PC-3 (cell line): ENCODE data around the gene ACAP3. TPM values are rescaled to one million over a fixed set of nuclear protein-coding genes. Genes with fewer than 3 reads are reported as not detected.
A peak's percentile ranks its signal among the peaks of the same experiment; 100 is the strongest.

Experiments
- ATAC-seq: fragments of 200-7000 bp; cut with Tn5 transposase; 2 replicates; pipeline ENCODE4 v1.9.1; 2020; ENCODE audit warnings: mild to moderate bottlenecking, moderate library complexity
- BruUV-seq: library from RNA; stranded (reverse); fragments of 400-500 nt; replicated peaks from 2 replicates; lab custom pipeline; 2021; lab: Mats Ljungman, UMichigan
- CTCF ChIA-PET: fragments of 300-600 bp; sonication (Branson Sonifier 250); formaldehyde crosslinking; loops from one replicate; lab custom pipeline; 2022; ENCODE audit warnings: antibody characterized with exemption; lab: Charles Lee
- POLR2A ChIA-PET: fragments of 300-600 bp; sonication (Branson Sonifier 250); formaldehyde crosslinking; loops from one replicate; lab custom pipeline; 2022; ENCODE audit warnings: antibody characterized with exemption; ENCODE audit not compliant: unreplicated experiment; lab: Charles Lee
- DNase-seq: peaks from one replicate; pipeline ENCODE4 v3.0.0-alpha.2; 2015
- H2AFZ ChIP-seq: fragments of 300-600 bp; sonication (generic); 2 replicates; pipeline ENCODE4 v1.6.0; 2016; ENCODE audit warnings: antibody characterized with exemption, low read length
- H3F3A ChIP-seq: fragments of 300-600 bp; sonication (generic); one replicate; pipeline ENCODE4 v1.6.0; 2017; ENCODE audit warnings: antibody characterized with exemption, low read length, control low read depth, mild to moderate bottlenecking; ENCODE audit not compliant: unreplicated experiment
- H3K27ac ChIP-seq: fragments of 300-600 bp; sonication (generic); 2 replicates; pipeline ENCODE4 v1.5.1; 2016; ENCODE audit warnings: mild to moderate bottlenecking, low read length
- H3K27me3 ChIP-seq: fragments of 300-600 bp; sonication (generic); 2 replicates; pipeline ENCODE4 v1.6.1; 2016; ENCODE audit warnings: low read length, mixed read lengths
- H3K36me3 ChIP-seq: fragments of 300-600 bp; sonication (generic); 2 replicates; pipeline ENCODE4 v1.6.1; 2016; ENCODE audit warnings: low read depth, mixed run types, low read length, mixed read lengths
- H3K4me1 ChIP-seq: fragments of 300-600 bp; sonication (generic); 2 replicates; pipeline ENCODE4 v1.5.1; 2016; ENCODE audit warnings: low read length; ENCODE audit not compliant: insufficient read depth
- H3K4me2 ChIP-seq: fragments of 300-600 bp; sonication (generic); 2 replicates; pipeline ENCODE4 v1.6.0; 2016; ENCODE audit warnings: low read length
- H3K4me3 ChIP-seq: fragments of 300-600 bp; sonication (generic); 2 replicates; pipeline ENCODE4 v1.5.1; 2016; ENCODE audit warnings: mild to moderate bottlenecking, low read length, mixed read lengths
- H3K79me2 ChIP-seq: fragments of 300-600 bp; sonication (generic); 2 replicates; pipeline ENCODE4 v1.6.1; 2017; ENCODE audit warnings: low read length, mixed read lengths
- H3K9ac ChIP-seq: fragments of 300-600 bp; sonication (generic); 2 replicates; pipeline ENCODE4 v1.6.0; 2016; ENCODE audit warnings: mild to moderate bottlenecking, low read length
- H3K9me2 ChIP-seq: fragments of 300-600 bp; sonication (generic); replicated peaks from 2 replicates; pipeline ENCODE4 v1.6.1; 2016; ENCODE audit warnings: mixed run types, low read length, mixed read lengths
- H3K9me3 ChIP-seq: fragments of 300-600 bp; sonication (generic); 2 replicates; pipeline ENCODE4 v1.6.1; 2016; ENCODE audit warnings: low read length, mixed read lengths
- H4K20me1 ChIP-seq: fragments of 300-600 bp; sonication (generic); 2 replicates; pipeline ENCODE4 v1.6.1; 2016; ENCODE audit warnings: low read length, mixed read lengths
- CTCF ChIP-seq: fragments of 300-600 bp; sonication (generic); conservative IDR thresholded peaks from 2 replicates; pipeline ENCODE4 v1.5.1; 2017; ENCODE audit warnings: antibody characterized with exemption, low read depth, mild to moderate bottlenecking, low read length
- EZH2 ChIP-seq: fragments of 300-600 bp; sonication (generic); IDR thresholded peaks from one replicate; pipeline ENCODE4 v1.6.1; 2017; ENCODE audit warnings: antibody characterized with exemption, mild to moderate bottlenecking, low read length; ENCODE audit not compliant: unreplicated experiment
- EZH2phosphoT487 ChIP-seq: fragments of 300-600 bp; sonication (generic); IDR thresholded peaks from 2 replicates; pipeline ENCODE4 v1.6.1; 2018; ENCODE audit warnings: mild to moderate bottlenecking, antibody characterized with exemption, low read length, borderline replicate concordance
- intact Hi-C: fragments of 100-400 bp; cut with micrococcal nuclease; formaldehyde crosslinking; loops from 2 replicates; pipeline ENCODE4 v1.9.0; 2023
- total RNA-seq: library from RNA; depleted of rRNA; stranded (reverse); fragments of >200 nt; gene quantifications from 2 replicates; pipeline ENCODE4 v1.2.3, GENCODE V29; 2014

The ACAP3 gene
- total RNA-seq, 1 experiment from 2014 or later, result 116 TPM

- intact Hi-C loops, result loop anchor here (2.0 to 5.0 kb wide), 2 partner anchors 25 to 53 kb away; no protein-coding TSS in a partner anchor
- 0 out of 2 replicates have a peak, but pooled peaks have one; percentile 10 for ATAC-seq
- H3K79me2 ChIP-seq, result no peaks in the 10 kb centered on the region
- BruUV-seq, result no TSS peak
- ChIA-PET CTCF (interaction anchor here (0.6 to 2.0 kb wide), 5 partner anchors 26 to 307 kb away, joined by 3 to 26 read pairs (median 4); no protein-coding TSS in a partner anchor), POLR2A (interaction anchor here (0.7 kb wide), 1 partner anchor 46 kb away, joined by 4 read pairs; no protein-coding TSS in a partner anchor)
- no peaks in the 10 kb centered on the region for H3K36me3 ChIP-seq
- DNase-seq, result peak; percentile 77
- H3K9me3 ChIP-seq, result no peaks in the 10 kb centered on the region
- H3F3A ChIP-seq, result no peaks in the 10 kb centered on the region
- H3K4me1 ChIP-seq, result peaks cover 12% of the 10 kb centered on the region
- no peak overlapping the region for H2AFZ ChIP-seq
- no peak overlapping the region for H3K9ac ChIP-seq
- no peak overlapping the region for H3K27ac ChIP-seq
- H4K20me1 ChIP-seq, result no peaks in the 10 kb centered on the region
- TF ChIP-seq CTCF (peak; percentile 69), EZH2 (no peak)
- peak overlapping the region; percentile 45; the same call in 1 of the 2 replicates for H3K4me2 ChIP-seq
- no peak overlapping the region for H3K4me3 ChIP-seq
- H3K9me2 ChIP-seq, result no peaks in the 10 kb centered on the region
- no peaks in the 10 kb centered on the region for H3K27me3 ChIP-seq
These were observed 17.4 kb downstream of the ACAP3 start for GRCh38 chr1:1290238-1290731.

- ATAC-seq (no peak), DNase-seq (no peak)
- H3K9ac ChIP-seq, result no peak overlapping the region
- no peaks in the 10 kb centered on the region for H3K9me3 ChIP-seq
- H3K27me3 ChIP-seq, result no peaks in the 10 kb centered on the region
- H3K9me2 ChIP-seq, result no peaks in the 10 kb centered on the region
- no peaks in the 10 kb centered on the region for H3F3A ChIP-seq
- CTCF ChIA-PET, result no interaction called here
- H3K27ac ChIP-seq, result no peak overlapping the region
- no TSS peak for BruUV-seq
- H3K4me3 ChIP-seq, result no peak overlapping the region
- no peak overlapping the region for H2AFZ ChIP-seq
- intact Hi-C loops, result no loop called here
- no peaks in the 10 kb centered on the region for H3K79me2 ChIP-seq
- no peaks in the 10 kb centered on the region for H4K20me1 ChIP-seq
- H3K4me1 ChIP-seq, result peaks cover 23% of the 10 kb centered on the region
- TF ChIP-seq EZH2phosphoT487 (no peak), EZH2 (no peak), CTCF (no peak)
- POLR2A ChIA-PET, result no interaction called here
- H3K4me2 ChIP-seq, result no peak overlapping the region
- H3K36me3 ChIP-seq, result no peaks in the 10 kb centered on the region
These were observed 20.2 kb downstream of the ACAP3 start for GRCh38 chr1:1287288-1288110.
